Sigmoid colon (tissue), 7 donors: Measurements from ENCODE around the gene KDM6A. TPM values are rescaled to one million over a fixed set of nuclear protein-coding genes. Genes with fewer than 3 reads are reported as not detected.

Source experiments
- DNase-seq: peaks from one replicate; pipeline ENCODE4 v3.0.0-alpha.2; 2019
- H3K27ac ChIP-seq, 4 donors: fragments of 200-600 bp; sonication (generic); one replicate each; pipeline ENCODE4 v1.5.1; 2016 to 2019; ENCODE audit warnings: mild to moderate bottlenecking in 1 of 4
- H3K27me3 ChIP-seq, 3 donors: fragments of 200-600 bp; sonication (generic); one replicate each; pipeline ENCODE4 v1.5.1; 2019; ENCODE audit warnings: mild to moderate bottlenecking in 1 of 3
- H3K36me3 ChIP-seq, 4 donors: fragments of 200-600 bp; sonication (generic); one replicate each; pipeline ENCODE4 v1.5.1; 2016 to 2019
- H3K4me1 ChIP-seq, 4 donors: fragments of 200-600 bp; sonication (generic); one replicate each; pipeline ENCODE4 v1.5.1; 2017 to 2019
- H3K4me3 ChIP-seq, 4 donors: fragments of 200-600 bp; sonication (generic); one replicate each; pipeline ENCODE4 v1.5.1; 2017 to 2019; ENCODE audit warnings: mild to moderate bottlenecking in 2 of 4, moderate library complexity in 1 of 4
- H3K9me3 ChIP-seq, 4 donors: fragments of 200-600 bp in 3 of 4; sonication (generic) in 3 of 4; one replicate each; pipeline versions ENCODE4 v1.5.1 to v1.6.1; 2013 to 2019
- CTCF ChIP-seq, 4 experiments: fragments of 450-650 bp in 3 of 4; fragments of 200-600 bp in 1 of 4; IDR thresholded peaks; one replicate each; pipeline ENCODE4 v1.5.1; 2016 to 2019; ENCODE audit warnings: antibody characterized with exemption in 4 of 4, mild to moderate bottlenecking in 3 of 4, moderate library complexity in 2 of 4
- EP300 ChIP-seq, 4 donors: sonication (generic); formaldehyde crosslinking; IDR thresholded peaks; one replicate each; pipeline ENCODE4 v1.6.1; 2017; ENCODE audit warnings: antibody characterized with exemption in 4 of 4
- POLR2A ChIP-seq, 2 donors: fragments of 450-650 bp; IDR thresholded peaks; one replicate each; pipeline ENCODE4 v1.6.1; 2016; ENCODE audit warnings: antibody characterized with exemption in 2 of 2, mild to moderate bottlenecking in 2 of 2, moderate library complexity in 2 of 2
- POLR2AphosphoS5 ChIP-seq, 4 donors: sonication (generic); formaldehyde crosslinking; IDR thresholded peaks; one replicate each; pipeline ENCODE4 v1.6.1; 2017; ENCODE audit warnings: antibody characterized with exemption in 4 of 4
- whole genome bisulfite sequencing, 2 donors: extraction: QIAGEN DNeasy Blood & Tissue Kit; methylation state at CpG; one replicate each; pipeline ENCODE4 v1.1.7; 2013; 5-methylcytosine and 5-hydroxymethylcytosine counted together
- intact Hi-C: fragments of 100-400 bp; cut with DNase I; formaldehyde crosslinking; loops from one replicate; pipeline ENCODE4 v1.15.1; 2023
- polyA plus RNA-seq, 3 donors: library from polyadenylated mRNA; stranded (reverse); fragments of 200-250 nt; gene quantifications; one replicate each; pipeline ENCODE4 v1.2.3, GENCODE V29; 2013
- total RNA-seq, 4 donors: library from RNA; depleted of rRNA; stranded (reverse); fragments of >200 nt; gene quantifications; one replicate each; pipeline ENCODE4 v1.1.0, GENCODE V29; 2016
- donor health status: healthy with polysubstance abuse.
- donor health status: Bipolar disorder and iron deficiency.
- donor health status: healthy.

The KDM6A gene
- total and polyA plus RNA-seq, 7 donors, result 8.6 to 35.7 (median 17.9) TPM

GRCh38 chrX:44913656-44914531 is 40.9 kb downstream of the KDM6A start:
- Histone ChIP-seq H3K27me3 (no peaks in the 10 kb centered on the region), H3K4me3 (no peak overlapping the region), H3K27ac (no peak overlapping the region), H3K36me3 (no peaks in the 10 kb centered on the region), H3K4me1 (peaks cover 0 to 31% (median 10%) of the 10 kb centered on the region in 4 donors), H3K9me3 (no peaks in the 10 kb centered on the region)
- TF ChIP-seq POLR2AphosphoS5 (IDR thresholded peaks at IDR 0.05) (no peak), EP300 (IDR thresholded peaks at IDR 0.05) (no peak), CTCF (IDR thresholded peaks at IDR 0.05) (no peak), POLR2A (IDR thresholded peaks at IDR 0.05) (no peak)
- intact Hi-C loops, result no loop called here
- WGBS, 2 donors, result 75 to 84% methylated on average over 9 of the region's 9 CpGs
- no peak for DNase-seq

- WGBS, 2 donors, result 78 to 85% methylated on average over 2 of the region's 2 CpGs
- Histone ChIP-seq H3K4me3 (no peak overlapping the region), H3K27ac (no peak overlapping the region), H3K36me3 (no peaks in the 10 kb centered on the region), H3K4me1 (peaks cover 0 to 31% (median 10%) of the 10 kb centered on the region in 4 donors), H3K9me3 (no peaks in the 10 kb centered on the region), H3K27me3 (no peaks in the 10 kb centered on the region)
- DNase-seq, result no peak
- intact Hi-C loops, result no loop called here
- TF ChIP-seq CTCF (IDR thresholded peaks at IDR 0.05), result no peak
- no peak for TF ChIP-seq POLR2AphosphoS5 (IDR thresholded peaks at IDR 0.05)
- no peak for TF ChIP-seq POLR2A (IDR thresholded peaks at IDR 0.05)
- TF ChIP-seq EP300 (IDR thresholded peaks at IDR 0.05), result no peak
Measured at GRCh38 chrX:44914532-44915198, 41.7 kb downstream of the KDM6A start.

GRCh38 chrX:44915361-44915868 is 42.4 kb downstream of the KDM6A start:
- H3K36me3 ChIP-seq, result no peaks in the 10 kb centered on the region
- DNase-seq, result no peak
- H3K27ac ChIP-seq, result no peak overlapping the region
- peaks cover 0 to 31% (median 10%) of the 10 kb centered on the region in 4 donors for H3K4me1 ChIP-seq
- 57 to 60% methylated on average over 8 of the region's 8 CpGs for WGBS, 2 donors
- H3K27me3 ChIP-seq, result no peaks in the 10 kb centered on the region
- no peak overlapping the region for H3K4me3 ChIP-seq
- no peak for TF ChIP-seq EP300 (IDR thresholded peaks at IDR 0.05)
- no peak for TF ChIP-seq POLR2AphosphoS5 (IDR thresholded peaks at IDR 0.05)
- no peak for TF ChIP-seq POLR2A (IDR thresholded peaks at IDR 0.05)
- no peak for TF ChIP-seq CTCF (IDR thresholded peaks at IDR 0.05)
- intact Hi-C loops, result no loop called here
- no peaks in the 10 kb centered on the region for H3K9me3 ChIP-seq

GRCh38 chrX:44918722-44919121 is 45.7 kb downstream of the KDM6A start:
- TF ChIP-seq POLR2A (IDR thresholded peaks at IDR 0.05) (no peak), CTCF (IDR thresholded peaks at IDR 0.05) (no peak), EP300 (IDR thresholded peaks at IDR 0.05) (no peak), POLR2AphosphoS5 (IDR thresholded peaks at IDR 0.05) (no peak)
- no peak overlapping the region for H3K4me3 ChIP-seq
- H3K9me3 ChIP-seq, result no peaks in the 10 kb centered on the region
- no peaks in the 10 kb centered on the region for H3K36me3 ChIP-seq
- 26 to 51% methylated on average over 1 of the region's 1 CpG for WGBS, 2 donors
- no peak overlapping the region for H3K27ac ChIP-seq
- DNase-seq, result no peak
- intact Hi-C loops, result no loop called here
- H3K27me3 ChIP-seq, result no peaks in the 10 kb centered on the region
- peaks cover 0 to 33% (median 11%) of the 10 kb centered on the region in 4 donors for H3K4me1 ChIP-seq
